ENCODE data around the gene GRK5.
A peak's percentile ranks its signal among the peaks of the same experiment; 100 is the strongest.

Gene GRK5

DNA sequence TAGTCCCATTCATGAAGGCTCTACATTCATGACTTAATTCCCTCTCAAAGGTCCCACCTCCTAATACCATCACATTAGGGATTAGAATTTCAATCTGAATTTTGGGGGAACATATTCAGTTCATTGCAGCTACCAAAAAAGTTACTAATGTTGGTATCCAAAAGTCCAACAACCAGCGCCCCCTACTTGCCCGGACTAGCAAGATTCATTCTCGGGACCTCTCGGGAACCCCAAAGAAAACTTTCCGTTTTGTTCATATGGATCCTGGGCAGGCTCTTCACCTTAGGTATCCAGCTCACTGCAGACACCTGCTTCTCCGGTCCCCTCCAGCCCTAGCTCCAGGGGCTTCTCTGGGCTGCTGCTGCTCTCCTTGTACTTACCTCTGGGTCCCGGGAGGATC, 8.9 kb upstream of the GRK5 start:
- DNase-seq (ENCODE audit: low spot score) = no peak

GRCh38 chr10:119199231-119199992, 8.0 kb upstream of the GRK5 start:
- peak; percentile 60 for DNase-seq (ENCODE audit: low spot score)

GRCh38 chr10:119201233-119201632, 6.1 kb upstream of the GRK5 start:
- DNase-seq (ENCODE audit: low spot score) = no peak

DNA sequence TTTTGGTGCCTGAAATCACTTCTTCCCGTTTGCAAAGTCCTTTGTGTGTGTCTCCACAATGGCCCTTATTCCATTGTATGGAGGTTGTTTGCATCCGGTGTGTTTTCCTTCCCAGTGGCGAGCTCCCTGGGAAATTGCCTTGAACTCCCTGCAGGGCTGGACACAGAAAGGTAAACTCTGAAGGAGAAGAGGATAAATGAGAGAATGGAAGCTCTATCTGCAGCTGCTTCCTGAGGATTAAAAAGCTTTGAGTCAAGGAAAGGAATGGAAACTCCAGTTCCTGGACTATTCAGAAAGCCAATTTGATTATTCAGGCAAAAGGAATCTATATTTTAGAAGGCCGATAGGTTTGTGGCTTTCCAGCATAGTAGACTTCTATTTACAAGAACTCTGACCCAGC, 4.4 kb upstream of the GRK5 start:
- no peak for DNase-seq (ENCODE audit: low spot score)

GRCh38 chr10:119205894-119206602, 1.3 kb upstream of the GRK5 start:
- peak; percentile 28 for DNase-seq (ENCODE audit: low spot score)

DNA sequence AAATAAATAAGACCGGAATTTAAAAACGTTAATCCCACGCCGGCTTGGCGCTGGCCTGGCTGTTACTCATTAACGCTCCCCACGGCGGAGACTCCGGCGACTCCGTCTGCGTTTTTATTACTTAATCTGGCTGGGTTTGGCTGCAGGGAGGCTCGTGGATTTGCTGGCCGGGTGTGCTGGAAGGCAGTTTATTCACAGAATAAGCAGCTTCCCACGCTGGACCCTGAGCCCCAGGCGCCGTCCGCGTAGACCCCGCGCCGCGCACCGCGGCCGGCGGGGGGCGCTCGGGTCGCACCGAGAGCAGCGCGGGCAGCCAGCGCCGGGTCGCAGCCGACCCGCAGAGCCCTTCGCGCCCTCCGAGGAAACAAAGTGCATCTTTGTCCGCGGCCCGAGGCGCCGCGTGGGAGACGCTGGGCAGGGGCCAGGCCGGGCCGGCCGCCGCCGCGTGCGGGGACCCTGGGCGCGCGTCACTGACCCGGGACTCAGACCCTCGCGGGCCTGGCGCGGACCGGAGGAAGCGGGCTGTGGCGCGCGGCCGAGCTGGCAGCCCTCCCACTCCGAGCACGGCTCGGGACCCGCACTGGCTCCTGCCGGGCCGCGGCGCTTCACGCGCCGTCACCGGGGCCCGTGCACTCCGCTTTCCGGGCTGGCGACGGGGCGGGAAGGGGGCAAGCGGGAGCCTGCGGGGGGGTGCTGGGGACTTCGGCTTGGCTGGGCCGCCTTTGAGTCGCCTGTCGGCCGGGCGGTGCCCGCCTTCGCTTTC, 587 bp upstream of the GRK5 start:
- peak; percentile 61 for DNase-seq (ENCODE audit: low spot score)

- peak; percentile 25 for DNase-seq (ENCODE audit: low spot score)
These were observed 562 bp downstream of the GRK5 start for GRCh38 chr10:119207713-119208552.

- DNase-seq (ENCODE audit: low spot score) = no peak
These were observed 1.2 kb downstream of the GRK5 start for GRCh38 chr10:119208553-119208940.

DNA sequence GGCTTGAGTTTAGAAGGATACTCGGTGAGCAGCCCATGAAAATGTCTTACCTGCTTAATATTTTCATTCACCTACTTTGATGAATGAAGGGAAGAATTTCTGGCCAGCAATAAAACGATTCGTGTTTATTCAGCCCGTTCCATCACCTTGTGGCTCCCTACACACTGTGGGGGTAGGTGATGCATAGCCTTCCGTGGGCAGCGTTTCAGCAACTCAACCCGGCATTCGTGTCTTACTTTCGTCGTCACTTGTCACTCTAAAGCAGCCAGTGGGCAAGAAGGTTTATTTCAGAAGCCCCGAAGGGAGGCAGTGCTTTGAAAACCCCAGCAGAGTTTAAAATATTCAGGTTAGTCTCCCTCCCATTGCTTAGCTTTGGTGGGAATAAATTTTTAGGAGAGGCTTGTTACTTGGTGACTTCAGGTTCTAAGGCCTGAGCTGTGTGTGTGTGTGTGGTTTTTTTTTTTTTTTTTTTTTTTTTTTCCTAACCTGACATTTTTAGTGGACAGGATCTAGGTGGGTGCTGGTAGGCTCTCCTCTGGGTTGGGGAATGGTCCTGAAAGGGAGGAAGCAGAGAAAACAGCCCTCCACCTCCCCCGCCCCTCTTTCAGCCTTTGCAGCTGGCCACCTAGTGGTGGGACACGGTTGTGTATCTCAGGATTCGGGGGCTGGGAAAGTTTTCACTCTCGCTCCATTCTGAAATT, 1.8 kb downstream of the GRK5 start:
- peak; percentile 44 for DNase-seq (ENCODE audit: low spot score)

DNA sequence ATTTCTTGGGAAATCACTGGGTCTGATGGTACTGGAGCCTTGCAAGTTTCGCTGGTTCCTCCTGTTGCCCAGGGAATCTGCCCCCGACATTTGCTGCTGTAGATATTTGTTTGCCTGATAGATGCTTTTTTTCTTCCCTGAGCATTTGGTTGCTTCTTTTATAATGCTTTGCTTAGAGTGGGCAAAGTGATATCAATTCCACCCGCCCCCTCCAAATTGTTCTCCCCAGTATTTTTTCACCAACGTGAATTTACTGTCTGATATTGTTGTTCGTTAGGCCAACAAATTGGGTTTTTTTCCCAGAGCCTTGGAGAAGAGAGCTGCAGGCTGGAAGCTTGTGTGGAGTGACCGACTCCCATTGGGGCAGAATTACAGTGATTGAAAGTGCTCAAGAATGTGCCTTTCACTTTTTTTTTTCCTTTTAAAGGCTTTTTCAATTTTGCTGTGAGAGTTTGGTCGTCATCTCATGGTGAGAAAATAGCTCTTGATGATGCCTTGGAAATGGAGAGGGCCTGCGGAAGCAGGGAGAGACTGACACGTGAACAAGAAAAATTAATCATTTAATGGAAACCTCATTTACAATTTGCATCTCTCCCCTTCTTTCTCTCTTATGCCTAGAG, 2.5 kb downstream of the GRK5 start:
- DNase-seq (ENCODE audit: low spot score) = no peak

GRCh38 chr10:119210633-119211032, 3.3 kb downstream of the GRK5 start:
- no peak for DNase-seq (ENCODE audit: low spot score)

DNA sequence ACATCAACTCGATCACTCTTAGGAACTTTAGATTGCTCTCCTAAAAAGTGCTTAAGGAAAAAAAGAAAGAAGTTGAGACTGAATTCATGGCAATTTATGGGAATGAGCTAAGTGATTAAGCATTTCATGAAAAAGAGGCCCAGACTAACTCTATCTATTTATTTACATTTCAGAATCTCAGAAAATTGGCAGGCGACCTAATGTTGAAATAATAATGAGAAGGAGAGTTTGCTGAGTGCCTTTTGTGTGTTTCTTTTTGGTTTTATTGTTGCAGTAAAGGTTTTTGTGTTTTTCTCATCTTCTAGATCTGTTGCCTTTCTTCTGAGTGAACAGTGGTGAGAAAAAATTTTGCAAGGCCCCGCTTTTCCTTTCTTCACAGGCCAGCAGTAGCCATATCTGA, 3.8 kb downstream of the GRK5 start:
- DNase-seq (ENCODE audit: low spot score) = no peak

DNA sequence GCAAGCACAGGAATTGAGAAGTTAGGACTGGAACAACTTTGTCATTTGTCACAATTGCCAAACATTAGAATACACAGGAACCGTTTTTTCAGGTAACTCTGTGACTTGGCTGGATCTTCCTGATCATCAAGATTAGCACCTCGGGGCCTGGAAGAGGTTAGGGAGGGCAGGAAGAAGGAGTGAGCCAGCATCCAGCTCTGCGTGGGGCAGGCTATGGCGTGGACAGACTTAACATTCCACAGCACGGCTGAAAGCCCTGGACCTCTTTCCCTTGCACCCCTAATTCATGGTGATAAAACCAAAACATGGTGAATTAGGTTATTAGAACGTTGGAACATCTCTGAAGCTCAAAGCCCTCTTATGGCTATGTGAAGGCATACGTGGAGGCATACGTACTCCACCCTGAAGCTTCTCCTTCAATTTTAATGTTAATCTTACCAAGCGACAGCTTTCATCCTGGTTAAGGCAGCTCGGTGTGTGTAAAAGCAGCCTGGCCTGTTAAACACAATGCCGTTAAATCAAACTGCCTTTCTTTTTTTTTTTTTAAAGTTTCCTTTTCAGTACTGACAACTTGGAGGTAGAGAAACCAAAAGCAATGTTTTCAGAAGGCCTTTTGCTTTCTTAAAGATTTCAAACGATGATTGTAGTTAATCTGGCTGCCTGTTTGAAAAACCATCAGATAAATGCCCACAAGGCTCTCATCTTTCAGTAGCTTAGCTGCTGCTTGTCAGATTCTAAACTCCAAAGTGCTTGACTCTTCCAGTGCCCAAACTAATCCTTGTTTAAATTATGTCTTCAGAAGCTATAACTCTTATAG, 4.5 kb downstream of the GRK5 start:
- DNase-seq (ENCODE audit: low spot score) = peak; percentile 31

DNA sequence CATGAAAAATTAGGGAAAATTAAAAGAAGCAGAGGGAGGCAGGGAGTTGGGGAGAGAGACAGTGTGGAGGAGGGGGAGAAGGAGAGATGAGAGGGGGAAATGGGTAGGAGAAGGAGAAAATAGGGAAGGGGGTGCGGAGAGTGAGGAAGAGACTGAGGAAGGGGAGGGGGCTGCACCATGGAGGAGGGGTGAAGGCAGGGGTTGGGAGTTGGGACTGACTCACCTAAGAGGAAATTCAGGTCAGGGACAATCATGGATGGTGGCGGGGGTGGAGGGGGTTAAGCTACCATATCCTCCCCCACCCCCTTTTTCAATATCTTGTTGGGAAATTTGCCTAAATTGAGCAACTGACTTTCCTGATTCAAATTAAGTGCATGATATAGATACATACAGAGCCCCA, 8.0 kb downstream of the GRK5 start:
- no peak for DNase-seq (ENCODE audit: low spot score)

DNA sequence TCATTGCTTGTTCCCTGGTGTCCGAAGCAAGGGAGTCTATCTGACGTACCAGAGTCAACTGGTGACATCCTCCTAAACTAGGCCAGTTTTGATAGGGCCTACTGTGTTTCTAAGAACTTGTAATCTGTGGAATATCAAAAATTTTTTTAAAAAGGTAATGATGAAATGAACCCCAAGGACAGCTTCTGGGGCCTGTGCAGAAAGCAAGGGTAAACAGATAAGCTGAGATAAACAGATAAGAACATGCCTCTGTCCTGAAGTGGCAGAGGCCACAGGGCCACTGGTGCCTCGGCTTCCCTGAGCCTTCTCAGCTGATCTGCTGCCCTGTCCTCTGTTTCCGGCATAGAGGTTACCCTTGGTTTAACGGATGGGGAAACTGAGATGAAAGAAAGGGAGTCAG, 8.8 kb downstream of the GRK5 start:
- DNase-seq (ENCODE audit: low spot score) = no peak

- DNase-seq (ENCODE audit: low spot score) = no peak
These were observed 10.0 kb downstream of the GRK5 start for GRCh38 chr10:119217401-119217800.

- DNase-seq (ENCODE audit: low spot score) = no peak
These were observed 10.7 kb downstream of the GRK5 start for GRCh38 chr10:119217991-119218490.

DNA sequence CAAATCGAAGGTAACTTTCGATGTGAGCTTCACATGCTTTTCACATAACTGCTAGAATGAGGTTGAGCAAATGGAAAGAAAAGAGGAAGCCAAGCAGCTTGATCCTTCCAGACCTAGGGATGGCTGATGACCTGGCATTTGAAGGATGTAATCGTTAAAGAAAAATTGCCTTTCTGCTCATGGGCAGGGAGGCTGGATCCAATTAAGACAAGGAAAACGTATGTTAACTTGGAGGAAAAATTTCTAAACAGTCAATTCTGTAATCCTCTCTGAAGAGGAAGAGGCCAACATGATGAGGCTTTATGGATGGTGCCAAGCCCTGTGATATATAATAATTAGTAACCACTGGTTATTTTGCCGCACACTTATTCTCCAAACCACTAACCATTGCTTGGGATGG, 12.5 kb downstream of the GRK5 start:
- DNase-seq (ENCODE audit: low spot score) = no peak

GRCh38 chr10:119221201-119221600, 13.8 kb downstream of the GRK5 start:
- DNase-seq (ENCODE audit: low spot score) = no peak

GRCh38 chr10:119221666-119222065, 14.3 kb downstream of the GRK5 start:
- DNase-seq (ENCODE audit: low spot score) = no peak

Measured in CD4-positive, alpha-beta T cell treated with Interleukin-6 at 100 ng/mL for 8 hours (primary cell).